ENCODE results near the gene EXOC3L2. TPM values are rescaled to one million over a fixed set of nuclear protein-coding genes. Genes with fewer than 3 reads are reported as not detected.
A peak's percentile ranks its signal among the peaks of the same experiment; 100 is the strongest.

The EXOC3L2 gene
- total RNA-seq, 1 donor, result not detected

DNA sequence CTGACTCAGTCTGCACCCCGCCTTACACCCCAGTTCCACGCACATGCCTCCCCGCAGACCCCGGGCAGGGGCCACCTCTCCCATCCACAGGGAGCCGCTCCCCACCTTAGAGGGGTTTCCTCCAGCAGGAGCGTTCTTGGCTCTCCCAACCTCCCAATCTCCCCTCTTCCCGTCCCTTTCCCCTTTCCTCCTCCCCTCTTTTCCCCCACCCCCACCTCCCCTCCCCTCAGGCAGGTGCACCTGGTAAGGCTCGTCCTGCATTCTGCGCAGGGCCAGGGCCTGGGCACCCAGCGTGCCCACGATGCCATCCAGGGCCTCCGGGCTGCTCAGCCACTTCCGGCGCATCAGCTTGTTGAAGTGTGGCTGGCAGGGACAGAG lies 27.3 kb downstream of the EXOC3L2 start:
- no peak overlapping the region for H3K4me3 ChIP-seq (ENCODE audit: insufficient read depth, low read length)
- no peak overlapping the region for H3K4me2 ChIP-seq (ENCODE audit: insufficient read depth, low read length)
- H3K27me3 ChIP-seq (ENCODE audit: insufficient read depth, low read length), result peaks cover 28% of the 10 kb centered on the region
- TF ChIP-seq, protein P1, sequence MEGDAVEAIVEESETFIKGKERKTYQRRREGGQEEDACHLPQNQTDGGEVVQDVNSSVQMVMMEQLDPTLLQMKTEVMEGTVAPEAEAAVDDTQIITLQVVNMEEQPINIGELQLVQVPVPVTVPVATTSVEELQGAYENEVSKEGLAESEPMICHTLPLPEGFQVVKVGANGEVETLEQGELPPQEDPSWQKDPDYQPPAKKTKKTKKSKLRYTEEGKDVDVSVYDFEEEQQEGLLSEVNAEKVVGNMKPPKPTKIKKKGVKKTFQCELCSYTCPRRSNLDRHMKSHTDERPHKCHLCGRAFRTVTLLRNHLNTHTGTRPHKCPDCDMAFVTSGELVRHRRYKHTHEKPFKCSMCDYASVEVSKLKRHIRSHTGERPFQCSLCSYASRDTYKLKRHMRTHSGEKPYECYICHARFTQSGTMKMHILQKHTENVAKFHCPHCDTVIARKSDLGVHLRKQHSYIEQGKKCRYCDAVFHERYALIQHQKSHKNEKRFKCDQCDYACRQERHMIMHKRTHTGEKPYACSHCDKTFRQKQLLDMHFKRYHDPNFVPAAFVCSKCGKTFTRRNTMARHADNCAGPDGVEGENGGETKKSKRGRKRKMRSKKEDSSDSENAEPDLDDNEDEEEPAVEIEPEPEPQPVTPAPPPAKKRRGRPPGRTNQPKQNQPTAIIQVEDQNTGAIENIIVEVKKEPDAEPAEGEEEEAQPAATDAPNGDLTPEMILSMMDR (IDR thresholded peaks at IDR 0.05; ENCODE audit: extremely low read depth, low read depth, low read length), result no peak
- no peaks in the 10 kb centered on the region for H4K20me1 ChIP-seq (ENCODE audit: insufficient read depth, low read length)
- no peak overlapping the region for H3K27ac ChIP-seq (ENCODE audit: low read depth, low read length)
- no peaks in the 10 kb centered on the region for H3K9me3 ChIP-seq (ENCODE audit: low read depth, low read length)
- DNase-seq (ENCODE audit: insufficient read length, low spot score, missing footprints), result no peak
- H3K36me3 ChIP-seq (ENCODE audit: insufficient read depth, low read length), result no peaks in the 10 kb centered on the region
- H3K4me1 ChIP-seq (ENCODE audit: insufficient read depth, low read length), result peaks cover 3% of the 10 kb centered on the region
- no peaks in the 10 kb centered on the region for H3K79me2 ChIP-seq (ENCODE audit: insufficient read depth, low read length)
- no peak overlapping the region for H2AFZ ChIP-seq (ENCODE audit: low read length)

DNA sequence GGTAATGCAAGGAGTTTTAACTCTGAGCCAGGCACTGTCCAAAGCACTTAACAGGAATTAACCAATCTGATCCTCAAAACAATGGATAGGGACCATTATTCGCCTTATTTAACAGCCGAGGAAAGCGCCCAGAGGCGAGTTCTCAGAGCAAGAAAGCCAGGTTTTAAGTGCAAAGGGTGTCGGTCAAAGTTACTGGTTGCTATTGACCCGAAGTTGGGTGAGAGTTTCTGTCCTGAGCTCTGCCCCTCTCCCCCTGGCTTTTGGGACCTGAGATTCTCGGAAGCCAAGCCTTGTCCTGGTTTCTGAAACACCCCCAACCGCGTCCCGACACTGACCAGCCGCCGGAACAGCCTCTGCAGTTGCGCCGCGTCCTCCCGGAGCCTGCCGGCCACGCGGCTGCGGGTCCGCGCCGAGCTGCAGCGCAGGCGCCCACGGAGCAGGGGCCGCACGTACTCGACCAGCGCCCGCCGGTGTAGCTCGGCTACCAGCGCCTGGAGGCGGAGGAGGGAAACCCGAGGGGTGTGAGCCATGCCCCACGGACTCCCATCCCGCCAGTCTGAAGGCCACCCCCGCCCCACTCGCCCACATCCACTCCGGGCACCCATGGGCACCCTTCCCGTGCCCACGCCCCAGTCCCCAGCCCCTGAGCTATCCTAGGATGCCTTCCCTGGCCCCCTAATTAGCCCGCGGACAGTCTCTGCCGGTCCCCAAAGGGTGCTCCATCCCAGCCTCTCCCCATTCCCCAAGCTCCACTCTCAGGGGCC lies 27.8 kb downstream of the EXOC3L2 start:
- Histone ChIP-seq H3K27ac (ENCODE audit: low read depth, low read length) (no peak overlapping the region), H3K4me2 (ENCODE audit: insufficient read depth, low read length) (no peak overlapping the region), H3K4me1 (ENCODE audit: insufficient read depth, low read length) (peaks cover 3% of the 10 kb centered on the region), H3K27me3 (ENCODE audit: insufficient read depth, low read length) (peaks cover 28% of the 10 kb centered on the region), H3K4me3 (ENCODE audit: insufficient read depth, low read length) (no peak overlapping the region), H4K20me1 (ENCODE audit: insufficient read depth, low read length) (no peaks in the 10 kb centered on the region), H3K79me2 (ENCODE audit: insufficient read depth, low read length) (no peaks in the 10 kb centered on the region), H2AFZ (ENCODE audit: low read length) (no peak overlapping the region), H3K9me3 (ENCODE audit: low read depth, low read length) (no peaks in the 10 kb centered on the region), H3K36me3 (ENCODE audit: insufficient read depth, low read length) (no peaks in the 10 kb centered on the region)
- TF ChIP-seq, protein P1 (IDR thresholded peaks at IDR 0.05; ENCODE audit: extremely low read depth, low read depth, low read length), result no peak
- DNase-seq (ENCODE audit: insufficient read length, low spot score, missing footprints), result peak; percentile 73

DNA sequence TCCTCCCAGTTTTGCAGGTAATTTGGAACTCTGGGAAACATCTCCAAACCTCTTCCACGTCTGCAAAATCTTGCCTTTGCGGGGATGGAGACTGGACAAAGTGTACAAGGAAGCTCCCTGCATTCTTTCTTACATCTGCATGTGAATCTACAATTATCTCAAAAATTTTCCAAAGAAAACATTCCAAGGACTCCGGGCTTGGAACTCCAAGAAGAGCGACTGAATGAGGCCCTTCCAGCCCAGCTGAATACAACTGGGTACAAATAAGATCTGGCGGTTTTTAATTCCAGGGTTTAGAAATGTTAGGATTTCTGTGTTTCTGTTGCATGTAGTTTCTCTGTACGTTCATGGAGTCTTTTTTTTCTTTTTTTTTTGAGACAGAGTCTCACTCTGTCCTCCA lies 28.5 kb downstream of the EXOC3L2 start:
- TF ChIP-seq, protein P1 (IDR thresholded peaks at IDR 0.05; ENCODE audit: extremely low read depth, low read depth, low read length), result no peak
- no peaks in the 10 kb centered on the region for H3K9me3 ChIP-seq (ENCODE audit: low read depth, low read length)
- H2AFZ ChIP-seq (ENCODE audit: low read length), result no peak overlapping the region
- H4K20me1 ChIP-seq (ENCODE audit: insufficient read depth, low read length), result no peaks in the 10 kb centered on the region
- no peaks in the 10 kb centered on the region for H3K36me3 ChIP-seq (ENCODE audit: insufficient read depth, low read length)
- peak; percentile 68 for DNase-seq (ENCODE audit: insufficient read length, low spot score, missing footprints)
- peaks cover 3% of the 10 kb centered on the region for H3K4me1 ChIP-seq (ENCODE audit: insufficient read depth, low read length)
- H3K27me3 ChIP-seq (ENCODE audit: insufficient read depth, low read length), result peaks cover 28% of the 10 kb centered on the region
- H3K4me3 ChIP-seq (ENCODE audit: insufficient read depth, low read length), result no peak overlapping the region
- no peaks in the 10 kb centered on the region for H3K79me2 ChIP-seq (ENCODE audit: insufficient read depth, low read length)
- H3K4me2 ChIP-seq (ENCODE audit: insufficient read depth, low read length), result no peak overlapping the region
- no peak overlapping the region for H3K27ac ChIP-seq (ENCODE audit: low read depth, low read length)

DNA sequence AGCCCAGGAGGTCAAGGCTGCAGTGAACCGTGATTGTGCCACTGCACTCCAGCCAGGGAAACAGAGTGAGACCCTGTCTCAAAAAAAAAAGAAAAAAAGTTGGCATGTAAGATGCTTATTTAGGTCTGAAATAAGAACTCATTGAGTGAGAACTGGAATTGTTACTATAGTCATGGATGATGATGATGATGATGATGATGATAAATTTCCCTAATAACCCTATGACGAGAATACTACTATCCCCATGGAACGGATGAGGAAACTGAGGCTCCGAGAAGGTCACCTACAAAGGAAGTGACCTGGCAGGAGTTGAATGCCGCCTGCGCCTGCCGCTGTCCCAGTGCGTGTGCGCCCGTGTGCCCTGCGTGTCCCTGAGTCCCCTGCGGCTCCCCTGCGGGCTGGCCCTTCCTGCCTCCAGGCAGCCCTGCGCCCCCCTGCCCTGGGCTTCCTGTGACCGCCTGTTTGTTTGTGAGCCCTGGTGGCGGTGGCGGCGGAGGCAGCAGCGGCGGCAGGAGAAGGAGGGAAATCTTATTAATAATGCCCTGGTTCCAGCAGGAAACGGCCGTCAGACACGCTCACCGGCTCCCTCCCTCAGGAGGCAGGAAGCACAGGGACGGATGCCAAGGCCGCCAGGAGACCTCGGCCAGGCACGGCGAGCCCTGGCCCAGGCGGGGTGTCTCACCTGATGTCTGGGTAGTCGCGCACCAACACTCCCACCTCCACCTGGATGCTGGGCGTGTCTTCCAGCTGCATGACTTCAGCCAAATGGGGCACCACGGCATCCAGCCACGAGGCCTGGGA lies 29.6 kb downstream of the EXOC3L2 start:
- Histone ChIP-seq H2AFZ (ENCODE audit: low read length) (no peak overlapping the region), H3K4me3 (ENCODE audit: insufficient read depth, low read length) (no peak overlapping the region), H3K27ac (ENCODE audit: low read depth, low read length) (no peak overlapping the region), H3K27me3 (ENCODE audit: insufficient read depth, low read length) (peaks cover 28% of the 10 kb centered on the region), H3K36me3 (ENCODE audit: insufficient read depth, low read length) (no peaks in the 10 kb centered on the region), H4K20me1 (ENCODE audit: insufficient read depth, low read length) (no peaks in the 10 kb centered on the region), H3K4me2 (ENCODE audit: insufficient read depth, low read length) (no peak overlapping the region), H3K9me3 (ENCODE audit: low read depth, low read length) (no peaks in the 10 kb centered on the region), H3K79me2 (ENCODE audit: insufficient read depth, low read length) (no peaks in the 10 kb centered on the region), H3K4me1 (ENCODE audit: insufficient read depth, low read length) (peaks cover 3% of the 10 kb centered on the region)
- DNase-seq (ENCODE audit: insufficient read length, low spot score, missing footprints), result no peak
- TF ChIP-seq, protein P1 (IDR thresholded peaks at IDR 0.05; ENCODE audit: extremely low read depth, low read depth, low read length), result no peak
